ENCODE data around the gene KHDC4.

KHDC4 gene

GRCh38 chr1:155947741-155948140 is 13.5 kb upstream of the KHDC4 start:
- DNase-seq (ENCODE audit: low read depth), result no peak
- TF ChIP-seq CTCF (IDR thresholded peaks at IDR 0.05; ENCODE audit: low read depth, low read length, missing control alignments), result no peak
- no peak overlapping the region for H3K4me3 ChIP-seq (ENCODE audit: low read depth, low read length)

- H3K4me3 ChIP-seq (ENCODE audit: low read depth, low read length), result no peak overlapping the region
- no peak for TF ChIP-seq CTCF (IDR thresholded peaks at IDR 0.05; ENCODE audit: low read depth, low read length, missing control alignments)
- DNase-seq (ENCODE audit: low read depth), result no peak
Measured at GRCh38 chr1:155947292-155947691, 13.1 kb upstream of the KHDC4 start.

GRCh38 chr1:155946633-155947219 is 12.5 kb upstream of the KHDC4 start:
- H3K4me3 ChIP-seq (ENCODE audit: low read depth, low read length), result no peak overlapping the region
- no peak for DNase-seq (ENCODE audit: low read depth)
- no peak for TF ChIP-seq CTCF (IDR thresholded peaks at IDR 0.05; ENCODE audit: low read depth, low read length, missing control alignments)

GRCh38 chr1:155944444-155944799 is 10.2 kb upstream of the KHDC4 start:
- DNase-seq (ENCODE audit: low read depth), result no peak
- TF ChIP-seq CTCF (IDR thresholded peaks at IDR 0.05; ENCODE audit: low read depth, low read length, missing control alignments), result no peak
- H3K4me3 ChIP-seq (ENCODE audit: low read depth, low read length), result no peak overlapping the region

- TF ChIP-seq CTCF (IDR thresholded peaks at IDR 0.05; ENCODE audit: low read depth, low read length, missing control alignments), result no peak
- no peak overlapping the region for H3K4me3 ChIP-seq (ENCODE audit: low read depth, low read length)
- DNase-seq (ENCODE audit: low read depth), result no peak
Measured at GRCh38 chr1:155942578-155943141, 8.4 kb upstream of the KHDC4 start.

GRCh38 chr1:155941845-155942531 is 7.8 kb upstream of the KHDC4 start:
- TF ChIP-seq CTCF (IDR thresholded peaks at IDR 0.05; ENCODE audit: low read depth, low read length, missing control alignments), result no peak
- no peak for DNase-seq (ENCODE audit: low read depth)
- H3K4me3 ChIP-seq (ENCODE audit: low read depth, low read length), result no peak overlapping the region

All from GM12864 (cell line).